Activated CD4-positive, alpha-beta T cell treated with anti-CD3 and anti-CD28 coated beads, Interleukin-2, amount 50 U/mL, for 16 hours (primary cell): ENCODE results near the gene ERI3.
A peak's percentile ranks its signal among the peaks of the same experiment; 100 is the strongest.

Source experiments
- DNase-seq: peaks from one replicate; pipeline ENCODE4 v3.0.0-alpha.2; 2020

ERI3 gene

GRCh38 chr1:44261171-44261817 lies 93.8 kb downstream of the ERI3 start:
- no peak for DNase-seq

- no peak for DNase-seq
Measured at GRCh38 chr1:44260792-44261170, 94.3 kb downstream of the ERI3 start.

GRCh38 chr1:44259090-44259489 lies 96.0 kb downstream of the ERI3 start:
- DNase-seq, result no peak

GRCh38 chr1:44256762-44257554 lies 98.1 kb downstream of the ERI3 start:
- DNase-seq, result no peak

GRCh38 chr1:44254392-44254910 lies 100.6 kb downstream of the ERI3 start:
- DNase-seq, result peak; percentile 11

GRCh38 chr1:44251989-44252671 lies 102.9 kb downstream of the ERI3 start:
- DNase-seq, result no peak

GRCh38 chr1:44251486-44251885 lies 103.6 kb downstream of the ERI3 start:
- no peak for DNase-seq

- no peak for DNase-seq
Measured at GRCh38 chr1:44250068-44250781, 104.8 kb downstream of the ERI3 start.

- no peak for DNase-seq
Measured at GRCh38 chr1:44249543-44249942, 105.5 kb downstream of the ERI3 start.

- DNase-seq, result no peak
Measured at GRCh38 chr1:44246806-44247205, 108.3 kb downstream of the ERI3 start.

GRCh38 chr1:44244986-44245385 lies 110.1 kb downstream of the ERI3 start:
- no peak for DNase-seq

- DNase-seq, result no peak
Measured at GRCh38 chr1:44243782-44244495, 111.1 kb downstream of the ERI3 start.

GRCh38 chr1:44242746-44243145 lies 112.3 kb downstream of the ERI3 start:
- DNase-seq, result no peak

- DNase-seq, result no peak
Measured at GRCh38 chr1:44240802-44241671, 114.0 kb downstream of the ERI3 start.

GRCh38 chr1:44239961-44240371 lies 115.1 kb downstream of the ERI3 start:
- DNase-seq, result no peak

- no peak for DNase-seq
Measured at GRCh38 chr1:44239331-44239960, 115.6 kb downstream of the ERI3 start.

GRCh38 chr1:44238660-44239059 lies 116.4 kb downstream of the ERI3 start:
- no peak for DNase-seq

GRCh38 chr1:44237721-44238457 lies 117.2 kb downstream of the ERI3 start:
- DNase-seq, result peak; percentile 48

GRCh38 chr1:44236490-44237272 lies 118.4 kb downstream of the ERI3 start:
- DNase-seq, result no peak
